ENCODE results near the gene BLOC1S5.

The BLOC1S5 gene

GRCh38 chr6:8082572-8082953, 18.4 kb upstream of the BLOC1S5 start:
- no peak for FAIRE-seq
- DNase-seq (ENCODE audit: low spot score), result no peak

GRCh38 chr6:8080362-8081151, 16.4 kb upstream of the BLOC1S5 start:
- DNase-seq (ENCODE audit: low spot score) (no peak), FAIRE-seq (no peak)

DNA sequence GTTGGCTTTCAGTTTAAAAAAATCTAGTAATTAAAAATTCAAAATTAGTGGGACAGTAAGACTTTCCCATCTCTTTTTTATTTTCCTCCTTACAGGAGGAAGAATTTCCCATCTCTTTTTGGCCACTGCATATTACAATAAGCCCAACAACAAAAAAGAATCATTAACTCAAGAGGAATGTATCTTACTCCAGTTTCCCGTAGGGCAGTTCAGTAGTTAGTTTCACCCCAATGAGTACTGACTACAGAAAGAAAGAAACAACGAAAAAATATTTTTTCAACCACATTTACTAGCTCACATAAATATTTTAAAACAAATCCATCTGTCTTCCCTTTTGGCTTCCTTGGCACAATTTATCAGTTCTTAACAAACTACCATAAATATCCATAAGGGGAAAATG, 14.9 kb upstream of the BLOC1S5 start:
- FAIRE-seq (no peak), DNase-seq (ENCODE audit: low spot score) (no peak)

- no peak for FAIRE-seq
Observed at GRCh38 chr6:8077991-8078390, 13.8 kb upstream of the BLOC1S5 start.

GRCh38 chr6:8075704-8076103, 11.5 kb upstream of the BLOC1S5 start:
- FAIRE-seq (no peak), DNase-seq (ENCODE audit: low spot score) (no peak)

More at GRCh38 chr6:8077991-8078390, 13.8 kb upstream of the BLOC1S5 start:
- DNase-seq (ENCODE audit: low spot score), result no peak

GRCh38 chr6:8075185-8075584, 11.0 kb upstream of the BLOC1S5 start:
- no peak for DNase-seq (ENCODE audit: low spot score)
- no peak for FAIRE-seq

GRCh38 chr6:8074213-8074612, 10.0 kb upstream of the BLOC1S5 start:
- no peak for DNase-seq (ENCODE audit: low spot score)
- FAIRE-seq, result no peak

DNA sequence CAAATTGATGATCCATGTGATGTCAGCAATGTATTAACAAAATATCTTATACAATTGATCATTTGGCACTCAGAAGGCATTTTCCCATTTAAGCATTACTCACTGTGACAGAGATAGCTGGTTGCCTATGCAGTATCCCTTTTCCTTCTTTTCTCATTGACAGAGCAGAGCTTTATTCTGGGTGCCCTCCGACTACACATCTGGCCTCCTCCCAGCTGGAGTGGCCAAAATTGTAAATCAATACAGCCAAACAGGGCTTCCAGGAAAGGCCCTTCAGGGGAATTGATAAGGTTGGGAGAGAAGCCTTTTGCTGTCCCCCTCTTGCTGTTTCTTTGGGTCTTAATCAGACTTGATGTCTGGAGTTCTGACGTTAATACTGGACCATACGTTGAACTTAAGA, 9.6 kb upstream of the BLOC1S5 start:
- DNase-seq (ENCODE audit: low spot score), result no peak
- no peak for FAIRE-seq

- FAIRE-seq (no peak), DNase-seq (ENCODE audit: low spot score) (no peak)
Observed at GRCh38 chr6:8070718-8071117, 6.5 kb upstream of the BLOC1S5 start.

GRCh38 chr6:8069631-8070284, 5.6 kb upstream of the BLOC1S5 start:
- no peak for FAIRE-seq
- DNase-seq (ENCODE audit: low spot score), result no peak

DNA sequence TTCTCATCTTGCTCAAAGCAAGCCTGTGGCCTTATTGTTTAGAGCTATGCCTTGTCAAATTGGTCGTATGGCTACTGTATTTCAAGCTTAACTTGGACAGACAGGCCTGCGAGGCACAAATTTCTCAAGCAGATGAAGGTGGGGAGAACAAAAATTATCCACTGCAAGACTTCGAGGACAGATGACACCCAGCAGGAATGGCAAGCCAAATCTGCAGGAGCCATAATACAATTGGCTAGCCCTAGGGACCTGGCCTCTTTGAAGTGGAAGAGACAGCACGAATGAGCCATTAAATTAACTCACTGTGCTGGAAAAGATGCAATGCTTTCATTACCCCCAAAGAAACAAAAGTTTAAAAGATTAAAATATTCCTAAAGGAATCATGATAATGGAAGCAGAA, 5.0 kb upstream of the BLOC1S5 start:
- DNase-seq (ENCODE audit: low spot score), result no peak
- no peak for FAIRE-seq

DNA sequence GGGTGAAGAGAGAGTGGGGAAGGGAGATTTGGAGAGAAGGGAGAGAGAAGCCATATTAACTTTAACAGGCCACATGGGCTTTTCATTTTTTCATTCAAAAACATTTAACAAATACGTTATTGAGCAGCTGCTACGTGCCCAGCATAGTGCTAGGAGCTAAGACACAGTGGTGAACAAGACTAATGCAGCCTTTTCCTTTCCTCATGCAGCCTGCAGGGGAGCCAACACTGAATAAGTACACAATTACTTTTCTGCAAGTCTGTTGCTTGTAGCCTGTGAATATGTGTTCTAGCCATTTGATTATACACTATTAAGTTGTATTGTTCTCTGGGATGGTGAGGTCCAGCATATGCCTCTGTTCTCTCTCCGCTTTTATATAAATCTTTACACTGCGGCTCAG, 1.9 kb upstream of the BLOC1S5 start:
- DNase-seq (ENCODE audit: low spot score) (no peak), FAIRE-seq (no peak)

DNA sequence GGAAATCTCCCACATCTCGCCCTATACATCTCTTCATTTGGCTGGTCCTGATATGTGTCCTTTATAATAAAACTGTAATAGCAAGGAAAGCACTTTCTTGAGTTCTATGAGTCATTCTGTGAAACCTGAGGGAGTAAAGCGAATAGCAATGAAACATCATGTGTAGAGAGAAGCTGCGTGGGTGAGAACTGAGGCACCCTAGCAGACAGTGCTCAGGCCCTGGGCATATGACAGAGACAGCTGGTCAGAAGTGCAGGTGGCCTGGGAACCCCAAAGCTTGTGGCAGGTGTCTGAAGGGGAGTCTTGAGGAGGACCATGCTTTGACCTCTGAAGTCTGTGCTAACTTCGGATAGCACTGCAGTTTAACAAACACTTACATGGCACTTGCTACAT, 1.3 kb upstream of the BLOC1S5 start:
- DNase-seq (ENCODE audit: low spot score), result no peak
- FAIRE-seq, result no peak

DNA sequence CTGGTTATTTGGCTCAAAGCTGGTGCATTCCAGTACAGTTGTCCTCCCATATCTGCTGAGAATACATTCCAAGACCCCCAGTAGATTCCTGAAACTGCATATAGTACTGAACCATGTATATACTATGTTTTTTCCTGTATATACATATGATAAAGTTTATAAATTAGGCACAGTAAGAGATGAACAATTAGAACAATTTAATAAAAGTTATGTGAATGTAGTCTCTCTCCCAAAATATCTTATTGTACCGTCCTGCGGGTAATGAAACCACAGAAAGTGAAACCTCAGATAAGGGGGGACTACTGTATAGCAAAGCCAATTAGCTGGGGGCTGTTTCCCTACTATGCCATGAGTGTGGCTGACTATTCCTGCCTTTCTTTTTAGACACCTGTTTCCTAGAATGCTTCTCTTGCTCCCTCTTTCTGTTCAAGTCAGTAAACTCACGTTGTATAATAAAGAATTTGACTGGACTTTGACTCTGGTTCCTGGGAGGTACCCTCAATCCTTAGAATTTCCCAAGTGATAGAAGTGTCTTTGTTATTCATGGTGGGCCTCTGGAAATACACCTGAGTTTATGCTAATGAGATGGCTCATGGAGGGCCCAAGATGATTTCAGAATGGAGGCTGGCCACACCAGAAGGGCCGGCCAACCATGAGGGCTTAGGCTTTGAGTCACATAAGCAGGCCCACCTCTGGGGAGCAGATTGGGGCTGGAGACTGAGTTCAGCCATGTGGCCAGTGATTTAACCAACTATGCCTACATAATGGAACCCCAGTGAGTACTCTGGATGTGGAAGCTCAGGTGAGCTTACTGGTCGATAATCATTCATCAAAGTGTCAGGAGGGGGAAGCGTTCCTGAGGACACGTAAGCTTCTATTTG, 689 bp upstream of the BLOC1S5 start:
- no peak for DNase-seq (ENCODE audit: low spot score)
- no peak for FAIRE-seq

- DNase-seq (ENCODE audit: low spot score) (no peak), FAIRE-seq (no peak)
Observed at GRCh38 chr6:8061736-8062135, 2.5 kb downstream of the BLOC1S5 start.

- no peak for FAIRE-seq
- no peak for DNase-seq (ENCODE audit: low spot score)
Observed at GRCh38 chr6:8060346-8060745, 3.8 kb downstream of the BLOC1S5 start.

- FAIRE-seq, result no peak
- DNase-seq (ENCODE audit: low spot score), result no peak
Observed at GRCh38 chr6:8059129-8059528, 5.1 kb downstream of the BLOC1S5 start.

DNA sequence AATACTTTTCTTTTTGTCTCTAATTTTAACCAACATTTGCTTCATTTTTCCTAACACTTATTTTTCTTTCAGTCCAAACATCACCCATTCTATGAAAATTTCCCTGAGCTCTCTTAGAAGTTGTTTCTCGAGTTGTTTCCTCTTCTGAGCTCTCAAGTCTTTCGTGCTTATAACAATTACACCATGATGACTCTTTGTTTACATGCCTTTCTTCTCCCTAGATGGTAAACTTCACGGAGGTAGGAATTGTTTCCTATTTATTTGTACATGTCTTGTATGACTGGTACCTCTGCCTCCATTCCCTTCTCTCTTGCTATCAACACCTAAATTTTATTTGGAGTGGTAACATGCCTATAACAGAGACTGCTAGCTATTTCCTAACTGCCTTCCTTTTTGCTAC, 6.4 kb downstream of the BLOC1S5 start:
- no peak for FAIRE-seq
- DNase-seq (ENCODE audit: low spot score), result no peak

DNA sequence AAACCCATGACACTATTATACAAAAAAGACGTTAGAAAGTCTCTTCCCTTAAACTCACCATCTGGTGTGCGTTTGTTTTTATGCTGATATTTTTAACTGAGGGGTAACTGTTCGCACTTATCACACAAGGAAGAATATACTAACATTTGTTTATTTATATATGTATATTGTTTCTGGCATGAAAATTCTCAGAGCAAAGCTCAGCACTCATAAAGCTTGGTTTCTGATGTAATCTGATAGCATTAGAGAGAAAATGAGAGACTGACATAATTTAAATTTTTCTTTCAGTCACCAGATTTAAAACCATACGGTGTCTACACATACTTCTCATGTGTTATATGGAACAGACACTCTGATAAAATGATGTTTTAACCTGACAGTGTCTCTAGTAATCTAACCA, 6.9 kb downstream of the BLOC1S5 start:
- DNase-seq (ENCODE audit: low spot score), result no peak
- FAIRE-seq, result no peak

- DNase-seq (ENCODE audit: low spot score) (no peak), FAIRE-seq (no peak)
Observed at GRCh38 chr6:8054276-8054675, 9.9 kb downstream of the BLOC1S5 start.

- DNase-seq (ENCODE audit: low spot score) (no peak), FAIRE-seq (no peak)
Observed at GRCh38 chr6:8047541-8048292, 16.5 kb downstream of the BLOC1S5 start.
